HepG2 (cell line): ENCODE results near the gene GZMA. TPM values are rescaled to one million over a fixed set of nuclear protein-coding genes. Genes with fewer than 3 reads are reported as not detected.

Experiments used
- ATAC-seq: fragments of 200-7000 bp; cut with Tn5 transposase; 3 replicates; pipeline ENCODE4 v1.9.1; 2020; ENCODE audit warnings: mild to moderate bottlenecking, moderate library complexity
- BruUV-seq: library from RNA; stranded (reverse); fragments of 400-500 nt; replicated peaks from 2 replicates; lab custom pipeline; 2021; lab: Mats Ljungman, UMichigan
- CTCF ChIA-PET: fragments of 300-600 bp; formaldehyde crosslinking; extraction: SDS; loops from one replicate; lab custom pipeline; 2021; ENCODE audit warnings: low total read pairs, inconsistent platforms, low intra/inter-chr PET ratio; lab: Yijun Ruan, JAX
- POLR2A ChIA-PET: fragments of 350-600 bp; sonication (Branson Sonifier 250); formaldehyde crosslinking; loops from one replicate; lab custom pipeline; 2020; ENCODE audit warnings: antibody characterized with exemption, inconsistent platforms; lab: Yijun Ruan, JAX
- DNase-seq: peaks from one replicate; pipeline ENCODE4 v3.0.0-alpha.2; 2015; ENCODE audit warnings: low spot score
- FAIRE-seq: peaks from 3 replicates; lab custom pipeline; 2011; peaks lifted over from hg19 to GRCh38; lab: Jason Lieb, UNC
- H2AFZ ChIP-seq: one replicate; pipeline ENCODE4 v1.6.1; 2011; ENCODE audit warnings: low read length, inconsistent platforms
- H3K27ac ChIP-seq: fragments of 300-600 bp; 3 replicates; pipeline ENCODE4 v1.8.0; 2011; ENCODE audit warnings: mixed run types, mild to moderate bottlenecking, mixed read lengths, low read length, inconsistent platforms; ENCODE audit not compliant: insufficient read depth; ENCODE audit errors: extremely low read length
- H3K27me3 ChIP-seq, 2 experiments: fragments of 200-600 bp in 1 of 2; 2 replicates in 1 of 2; 3 replicates in 1 of 2; pipeline versions ENCODE4 v1.6.0 to v1.8.0; 2011; ENCODE audit warnings: low read length in 2 of 2, mild to moderate bottlenecking in 2 of 2, moderate library complexity in 2 of 2, inconsistent platforms in 1 of 2; ENCODE audit not compliant: insufficient read depth in 2 of 2, control insufficient read depth in 1 of 2
- H3K36me3 ChIP-seq, 2 experiments: fragments of 200-600 bp in 1 of 2; replicated peaks in 1 of 2; 2 replicates in 1 of 2; 3 replicates in 1 of 2; pipeline versions ENCODE4 v1.5.1 to v1.8.0; 2011; ENCODE audit warnings: low read length in 2 of 2, inconsistent platforms in 1 of 2; ENCODE audit not compliant: insufficient read depth in 2 of 2, control insufficient read depth in 1 of 2
- H3K4me1 ChIP-seq: 2 replicates; pipeline ENCODE4 v1.5.1; 2012; ENCODE audit warnings: low read length, inconsistent platforms; ENCODE audit not compliant: insufficient read depth
- H3K4me2 ChIP-seq: 2 replicates; pipeline ENCODE4 v1.6.0; 2011; ENCODE audit warnings: low read depth, low read length, inconsistent platforms
- H3K4me3 ChIP-seq, 3 experiments: fragments of 200-600 bp in 1 of 3; sonication (generic), shearing (Covaris generic) in 1 of 3; replicated peaks in 1 of 3; 2 replicates each; pipeline ENCODE4 v1.5.1; 2011 to 2016; ENCODE audit warnings: low read length in 3 of 3, inconsistent platforms in 2 of 3, low read depth in 2 of 3, mild to moderate bottlenecking in 2 of 3, control low read depth in 1 of 3, mixed read lengths in 1 of 3; ENCODE audit not compliant: insufficient read depth in 1 of 3
- H3K79me2 ChIP-seq: one replicate; pipeline ENCODE4 v1.6.1; 2011; ENCODE audit warnings: low read length, inconsistent platforms; ENCODE audit not compliant: insufficient read depth
- H3K9ac ChIP-seq: 2 replicates; pipeline ENCODE4 v1.6.0; 2011; ENCODE audit warnings: mild to moderate bottlenecking, low read depth, low read length, inconsistent platforms; ENCODE audit not compliant: insufficient read depth
- H3K9me3 ChIP-seq: 2 replicates; pipeline ENCODE4 v1.5.1; 2012; ENCODE audit warnings: mild to moderate bottlenecking, low read length
- H4K20me1 ChIP-seq: 2 replicates; pipeline ENCODE4 v1.6.0; 2011; ENCODE audit warnings: inconsistent platforms, mild to moderate bottlenecking, low read length, moderate library complexity; ENCODE audit not compliant: insufficient read depth
- AGO1 ChIP-seq: fragments of 200-400 bp; formaldehyde crosslinking; IDR thresholded peaks from 2 replicates; pipeline ENCODE4 v1.6.1; 2017; ENCODE audit warnings: mild to moderate bottlenecking, low read depth, low read length, moderate library complexity; ENCODE audit not compliant: poor library complexity, severe bottlenecking
- DRAP1 ChIP-seq: IDR thresholded peaks from 2 replicates; pipeline ENCODE4 v1.6.1; 2016; ENCODE audit warnings: missing genetic modification reagents, missing compliant biosample characterization
- ETV5 ChIP-seq: IDR thresholded peaks from 2 replicates; pipeline ENCODE4 v1.6.1; 2018; ENCODE audit warnings: missing biosample characterization, missing genetic modification reagents, inconsistent platforms, borderline replicate concordance
- HNF4A ChIP-seq: sonication (generic); formaldehyde crosslinking; IDR thresholded peaks from 2 replicates; pipeline ENCODE4 v1.4.0; 2020; ENCODE audit warnings: missing genetic modification reagents
- HNF4G ChIP-seq, 2 experiments: sonication (generic) in 1 of 2; formaldehyde crosslinking in 1 of 2; IDR thresholded peaks; 2 replicates each; pipeline versions ENCODE4 v1.4.0 to v1.6.1; 2011 to 2020; ENCODE audit warnings: borderline replicate concordance in 2 of 2, low read depth in 2 of 2, mild to moderate bottlenecking in 2 of 2, low read length in 1 of 2, missing genetic modification reagents in 1 of 2, moderate library complexity in 1 of 2
- NONO ChIP-seq, 2 experiments: fragments of 450-650 bp in 1 of 2; sonication (generic) in 1 of 2; formaldehyde crosslinking in 1 of 2; IDR thresholded peaks in 1 of 2; conservative IDR thresholded peaks in 1 of 2; 2 replicates each; pipeline versions ENCODE4 v1.6.1 to v1.8.0; 2017 to 2022; ENCODE audit warnings: mild to moderate bottlenecking in 1 of 2, missing genetic modification reagents in 1 of 2, moderate library complexity in 1 of 2
- PAX8 ChIP-seq: sonication (generic); formaldehyde crosslinking; IDR thresholded peaks from 2 replicates; pipeline ENCODE4 v1.8.0; 2022; ENCODE audit warnings: mild to moderate bottlenecking, missing genetic modification reagents, borderline replicate concordance
- RBFOX2 ChIP-seq: fragments of 200-400 bp; formaldehyde crosslinking; IDR thresholded peaks from 2 replicates; pipeline ENCODE4 v1.6.1; 2017; ENCODE audit warnings: low read depth, mild to moderate bottlenecking, low read length
- RFX3 ChIP-seq: IDR thresholded peaks from 2 replicates; pipeline ENCODE4 v1.6.1; 2016; ENCODE audit warnings: missing biosample characterization, missing genetic modification reagents
- ZBTB26 ChIP-seq: IDR thresholded peaks from 2 replicates; pipeline ENCODE4 v1.6.1; 2016; ENCODE audit warnings: missing compliant biosample characterization, missing genetic modification reagents, borderline replicate concordance
- ZBTB49 ChIP-seq: sonication (generic); formaldehyde crosslinking; IDR thresholded peaks from 2 replicates; pipeline ENCODE4 v1.4.0; 2020; ENCODE audit warnings: missing genetic modification reagents, borderline replicate concordance
- ZNF549 ChIP-seq: sonication (generic); formaldehyde crosslinking; IDR thresholded peaks from 2 replicates; pipeline ENCODE4 v1.5.0; 2020; ENCODE audit warnings: missing genetic modification reagents
- ZNF746 ChIP-seq: sonication (generic); formaldehyde crosslinking; IDR thresholded peaks from 2 replicates; pipeline ENCODE4 v1.8.0; 2022; ENCODE audit warnings: mild to moderate bottlenecking, missing genetic modification reagents
- ZNF75D ChIP-seq: sonication (generic); formaldehyde crosslinking; IDR thresholded peaks from 2 replicates; pipeline ENCODE4 v1.8.1; 2023; ENCODE audit warnings: missing genetic modification reagents, mild to moderate bottlenecking, borderline replicate concordance
- ZNF782 ChIP-seq: sonication (generic); formaldehyde crosslinking; IDR thresholded peaks from 2 replicates; pipeline ENCODE4 v1.4.0; 2020; ENCODE audit warnings: missing genetic modification reagents, mild to moderate bottlenecking, borderline replicate concordance
- WGBS: methylation state at CpG from one replicate; pipeline ENCODE4 v1.1.6; 2017; ENCODE audit warnings: low lambda C conversion rate; 5-methylcytosine and 5-hydroxymethylcytosine counted together
- in situ Hi-C: cut with HindIII; loops from 2 replicates; pipeline ENCODE4 v1.10.0; 2017; ENCODE audit warnings: low pct_unique_long_range_greater_than_20kb; ENCODE audit not compliant: extremely low pct_ligation_motif_present
- intact Hi-C: fragments of 100-400 bp; cut with micrococcal nuclease; formaldehyde crosslinking; loops from one replicate; pipeline ENCODE4 v1.10.0; 2022; ENCODE audit not compliant: unreplicated experiment
- polyA plus RNA-seq, 8 experiments: library from polyadenylated mRNA; depleted of rRNA in 3 of 8; stranded (reverse) in 7 of 8; unstranded in 1 of 8; fragments of >200 nt; fragmentation: Illumina TruSeq in 4 of 8; extraction: Trizol in 4 of 8; gene quantifications; 2 replicates each; pipeline versions ENCODE4 v1.2.1 to v1.2.3, GENCODE V29; 2011 to 2016; ENCODE audit warnings: low read depth in 4 of 8, missing spikeins in 1 of 8, mixed read lengths in 1 of 8; ENCODE audit not compliant: insufficient read depth in 1 of 8
- total RNA-seq, 5 experiments: library from RNA; depleted of rRNA; stranded (reverse); fragments of >200 nt; fragmentation: Illumina TruSeq; extraction: Trizol; gene quantifications; 2 replicates each; pipeline ENCODE4 v1.2.3, GENCODE V29; 2016; ENCODE audit warnings: low read depth in 1 of 5

GZMA gene
- total and polyA plus RNA-seq, 2 of the 13 experiments (the other 11 are each of a cell fraction or from before 2014, with no cell fraction given) = not detected

- TF ChIP-seq PAX8 (CRISPR knock-in tag) = no peak
- TF ChIP-seq NONO (IDR thresholded peaks at IDR 0.05) = no peak
- no peak for TF ChIP-seq NONO (CRISPR knock-in tag; conservative IDR thresholded peaks at IDR 0.05)
- no peak for TF ChIP-seq RFX3 (CRISPR knock-in tag)
- TF ChIP-seq RBFOX2 = no peak
- no peak for TF ChIP-seq ZNF75D (CRISPR knock-in tag)
- no peak for TF ChIP-seq ETV5
- TF ChIP-seq AGO1 = no peak
Observed at GRCh38 chr5:55141945-55142690, 39.7 kb downstream of the GZMA start (continued).

GRCh38 chr5:55143624-55144023 is 41.2 kb downstream of the GZMA start:
- in situ Hi-C loops (loop anchor here (10.0 kb wide), 1 partner anchor 199 kb away; no protein-coding TSS in a partner anchor), intact Hi-C loops (loop anchor here (10.0 kb wide), 1 partner anchor 629 kb away; the partner anchor contains the start of gene SNX18)
- Histone ChIP-seq H3K27ac (no peak overlapping the region), H3K27me3 (0 out of 5 replicates have a peak, but pooled peaks cover 0 to 1% of the 10 kb centered on the region in 2 experiments), H3K36me3 (no peaks in the 10 kb centered on the region), H3K4me1 (no peaks in the 10 kb centered on the region), H3K9ac (no peak overlapping the region), H3K4me3 (no peak overlapping the region), H4K20me1 (no peaks in the 10 kb centered on the region), H2AFZ (no peak overlapping the region), H3K79me2 (no peaks in the 10 kb centered on the region), H3K9me3 (no peaks in the 10 kb centered on the region), H3K4me2 (no peak overlapping the region)
- no peak for TF ChIP-seq ZNF782 (CRISPR knock-in tag)
- peak; percentile 67 for TF ChIP-seq HNF4A (CRISPR knock-in tag)
- TF ChIP-seq HNF4G (IDR thresholded peaks at IDR 0.05; ENCODE audit: borderline replicate concordance, low read depth, low read length) = peak; percentile 38
- TF ChIP-seq HNF4G (CRISPR knock-in tag; IDR thresholded peaks at IDR 0.05; ENCODE audit: borderline replicate concordance, low read depth) = no peak; the same call in 1 of the 2 replicates
- 0 out of 2 replicates have a peak, but pooled peaks have one; percentile 47 for TF ChIP-seq ZNF549 (CRISPR knock-in tag)
- no peak for TF ChIP-seq ZNF746 (CRISPR knock-in tag)
- no peak for TF ChIP-seq ZBTB49 (CRISPR knock-in tag)
- peak; percentile 50; the same call in 1 of the 2 replicates for TF ChIP-seq ZBTB26 (CRISPR knock-in tag)
- TF ChIP-seq DRAP1 (CRISPR knock-in tag) = no peak
- peak; percentile 94 for ATAC-seq
- 2% methylated on average over 4 of the region's 4 CpGs for WGBS
- ChIA-PET POLR2A (no interaction called here), CTCF (no interaction called here)
- no peak for FAIRE-seq
- DNase-seq = peak; percentile 9
- no TSS peak for BruUV-seq
